SH-SY5Y (cell line): Measurements from ENCODE around the gene TNS1.

Source experiments
- GATA2 ChIP-seq: IDR thresholded peaks from 2 replicates; pipeline ENCODE4 v1.6.1; 2011; ENCODE audit warnings: mild to moderate bottlenecking, low read depth, low read length
- GATA3 ChIP-seq: IDR thresholded peaks from 2 replicates; pipeline ENCODE4 v1.6.1; 2011; ENCODE audit warnings: low read depth, mild to moderate bottlenecking, low read length, moderate library complexity

GRCh38 chr2:217915706-217916105 is 87.1 kb downstream of the TNS1 start:
- TF ChIP-seq GATA2 = no peak
- no peak for TF ChIP-seq GATA3
